HL-60/S4 (cell line): Measurements from ENCODE around the gene ELOVL7.
"Not testable (repeated sequence)": the region's sequence is repeated elsewhere in the genome, so short reads cannot be mapped to it uniquely, and the experiment has no call there.

Experiments used
- in situ Hi-C: fragments of 300-500 bp; cut with MboI; formaldehyde crosslinking; loops from 2 replicates; pipeline ENCODE4 v1.14.3; 2022; ENCODE audit warnings: low sequenced_read_pairs

Gene ELOVL7

GRCh38 chr5:60833520-60833919, 10.5 kb downstream of the ELOVL7 start:
- in situ Hi-C loops: no loop called here

GRCh38 chr5:60830581-60831127, 13.4 kb downstream of the ELOVL7 start:
- in situ Hi-C loops: no loop called here

GRCh38 chr5:60829490-60830266, 14.4 kb downstream of the ELOVL7 start:
- in situ Hi-C loops: no loop called here

- in situ Hi-C loops: no loop called here
Observed at GRCh38 chr5:60827201-60827600, 16.9 kb downstream of the ELOVL7 start.

GRCh38 chr5:60826653-60827052, 17.4 kb downstream of the ELOVL7 start:
- in situ Hi-C loops: no loop called here

GRCh38 chr5:60823574-60823973, 20.5 kb downstream of the ELOVL7 start:
- in situ Hi-C loops: no loop called here

GRCh38 chr5:60822285-60822556, 21.8 kb downstream of the ELOVL7 start:
- in situ Hi-C loops: no loop called here

GRCh38 chr5:60821488-60822284, 22.4 kb downstream of the ELOVL7 start:
- in situ Hi-C loops: no loop called here

GRCh38 chr5:60820593-60821487, 23.2 kb downstream of the ELOVL7 start:
- in situ Hi-C loops: no loop called here

- in situ Hi-C loops: not testable (repeated sequence)
Observed at GRCh38 chr5:60816138-60816537, 27.9 kb downstream of the ELOVL7 start.

GRCh38 chr5:60814498-60814897, 29.6 kb downstream of the ELOVL7 start:
- in situ Hi-C loops: no loop called here

GRCh38 chr5:60812426-60812825, 31.6 kb downstream of the ELOVL7 start:
- in situ Hi-C loops: no loop called here

GRCh38 chr5:60811105-60811504, 33.0 kb downstream of the ELOVL7 start:
- in situ Hi-C loops: no loop called here

GRCh38 chr5:60810438-60811085, 33.5 kb downstream of the ELOVL7 start:
- in situ Hi-C loops: no loop called here

- in situ Hi-C loops: no loop called here
Observed at GRCh38 chr5:60809891-60810425, 34.1 kb downstream of the ELOVL7 start.

- in situ Hi-C loops: no loop called here
Observed at GRCh38 chr5:60806591-60807243, 37.4 kb downstream of the ELOVL7 start.

- in situ Hi-C loops: no loop called here
Observed at GRCh38 chr5:60805463-60805862, 38.6 kb downstream of the ELOVL7 start.

GRCh38 chr5:60803712-60804111, 40.4 kb downstream of the ELOVL7 start:
- in situ Hi-C loops: no loop called here

GRCh38 chr5:60802986-60803385, 41.1 kb downstream of the ELOVL7 start:
- in situ Hi-C loops: no loop called here

- in situ Hi-C loops: no loop called here
Observed at GRCh38 chr5:60802226-60802625, 41.8 kb downstream of the ELOVL7 start.
